Gastrocnemius medialis (tissue), 4 donors: Measurements from ENCODE around the gene PRDX6.
"Not testable (repeated sequence)": the region's sequence is repeated elsewhere in the genome, so short reads cannot be mapped to it uniquely, and the experiment has no call there.

Experiments
- CTCF ChIP-seq, 5 experiments: fragments of 450-650 bp in 3 of 5; fragments of 200-600 bp in 2 of 5; sonication (generic) in 2 of 5; IDR thresholded peaks in 4 of 5; conservative IDR thresholded peaks in 1 of 5; 1 replicate in 4 of 5; 2 replicates in 1 of 5; pipeline ENCODE4 v1.5.1; 2016 to 2019; ENCODE audit warnings: antibody characterized with exemption in 5 of 5, mild to moderate bottlenecking in 3 of 5, moderate library complexity in 3 of 5
- POLR2A ChIP-seq, 2 donors: fragments of 450-650 bp; IDR thresholded peaks; one replicate each; pipeline ENCODE4 v1.6.1; 2017; ENCODE audit warnings: antibody characterized with exemption in 2 of 2, mild to moderate bottlenecking in 2 of 2, moderate library complexity in 2 of 2

DNA sequence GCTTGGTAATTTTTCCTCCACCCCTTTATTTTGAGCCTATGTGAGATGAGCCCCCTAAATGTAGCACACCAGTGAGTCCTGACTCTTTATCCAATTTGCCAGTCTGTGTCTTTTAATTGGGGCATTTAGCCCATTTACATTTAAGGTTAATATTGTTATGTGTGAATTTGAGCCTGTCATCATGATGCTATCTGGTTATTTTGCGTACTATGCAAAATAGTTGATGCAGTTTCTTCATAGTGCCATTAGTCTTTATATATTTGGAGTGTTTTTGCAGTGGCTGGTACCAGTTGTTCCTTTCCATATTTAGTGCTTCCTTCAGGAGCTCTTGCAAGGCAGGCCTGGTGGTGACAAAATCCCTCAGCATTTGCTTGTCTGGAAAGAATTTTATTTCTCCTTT, 37.4 kb downstream of the PRDX6 start:
- TF ChIP-seq CTCF (IDR thresholded peaks at IDR 0.05 in 4 of 5, conservative IDR thresholded peaks at IDR 0.05 in 1 of 5); POLR2A (IDR thresholded peaks at IDR 0.05): not testable (repeated sequence)
